SK-N-SH (cell line): ENCODE measurements around the gene PTK7.

Experiments
- EZH2phosphoT487 ChIP-seq: fragments of 200-600 bp; sonication (generic); IDR thresholded peaks from 2 replicates; pipeline ENCODE4 v1.6.1; 2017; ENCODE audit warnings: low read depth, mixed run types, mild to moderate bottlenecking, antibody characterized with exemption, moderate library complexity, borderline replicate concordance
- FOXJ3 ChIP-seq: sonication (generic); formaldehyde crosslinking; IDR thresholded peaks from 2 replicates; pipeline ENCODE4 v1.5.1; 2020; ENCODE audit warnings: mild to moderate bottlenecking, missing genetic modification reagents
- MXI1 ChIP-seq: IDR thresholded peaks from 2 replicates; pipeline ENCODE4 v1.6.1; 2012; ENCODE audit warnings: mild to moderate bottlenecking, low read depth, low read length, improper control_type of control experiment
- POLR2AphosphoS5 ChIP-seq: IDR thresholded peaks from 2 replicates; pipeline ENCODE4 v1.6.1; 2012; ENCODE audit warnings: low read depth, low read length
- RAD21 ChIP-seq: IDR thresholded peaks from 2 replicates; pipeline ENCODE4 v1.6.1; 2012; ENCODE audit warnings: mild to moderate bottlenecking, low read length
- RFX5 ChIP-seq: IDR thresholded peaks from 2 replicates; pipeline ENCODE4 v1.6.1; 2012; ENCODE audit warnings: mild to moderate bottlenecking, improper control_type of control experiment, low read length
- RXRA ChIP-seq: IDR thresholded peaks from 2 replicates; pipeline ENCODE4 v1.4.0; 2012; ENCODE audit warnings: low read depth, mild to moderate bottlenecking, borderline replicate concordance
- SIN3A ChIP-seq: IDR thresholded peaks from 2 replicates; pipeline ENCODE4 v1.6.1; 2012; ENCODE audit warnings: low read depth, mild to moderate bottlenecking, low read length, moderate library complexity, borderline replicate concordance
- SMC3 ChIP-seq: IDR thresholded peaks from 2 replicates; pipeline ENCODE4 v1.6.1; 2012; ENCODE audit warnings: low read depth, low read length, improper control_type of control experiment
- YY1 ChIP-seq: IDR thresholded peaks from 2 replicates; pipeline ENCODE4 v1.4.0; 2012; ENCODE audit warnings: low read depth, mild to moderate bottlenecking
- TF ChIP-seq, protein P1 (sequence below): fragments of 200-600 bp; sonication (generic); IDR thresholded peaks from 2 replicates; pipeline ENCODE4 v1.6.1; 2017; ENCODE audit warnings: antibody characterized with exemption, mild to moderate bottlenecking, moderate library complexity
- TF ChIP-seq, protein P2 (sequence below): fragments of 150-350 bp; IDR thresholded peaks from 2 replicates; pipeline ENCODE4 v1.6.1; 2017; ENCODE audit warnings: antibody characterized with exemption, low read length, low read depth, borderline replicate concordance
- TF ChIP-seq, protein P3 (sequence below): IDR thresholded peaks from 2 replicates; pipeline ENCODE4 v1.4.0; 2012; ENCODE audit warnings: low read depth
- TF ChIP-seq, protein P4 (sequence below): IDR thresholded peaks from 2 replicates; pipeline ENCODE4; 2012

DNA sequence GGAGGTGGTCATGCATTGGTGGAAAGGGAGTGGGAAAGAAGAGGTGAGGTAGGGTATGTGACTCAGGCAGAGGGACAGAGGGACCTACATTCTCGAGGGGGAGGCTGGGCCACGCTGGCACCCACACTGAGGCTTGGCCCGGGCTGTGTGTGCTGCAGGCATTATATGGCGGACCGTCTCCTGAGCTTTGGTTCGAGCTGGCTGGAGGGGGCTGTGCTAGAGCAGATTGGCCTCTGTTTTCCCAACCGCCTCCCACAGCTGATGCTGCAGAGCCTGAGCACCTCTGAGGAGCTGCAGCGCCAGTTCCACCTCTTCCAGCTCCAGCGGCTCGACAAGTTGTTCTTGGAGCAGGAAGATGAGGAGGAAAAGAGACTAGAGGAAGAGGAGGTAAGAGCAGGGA is 129.7 kb downstream of the PTK7 start:
- TF ChIP-seq, protein P1, sequence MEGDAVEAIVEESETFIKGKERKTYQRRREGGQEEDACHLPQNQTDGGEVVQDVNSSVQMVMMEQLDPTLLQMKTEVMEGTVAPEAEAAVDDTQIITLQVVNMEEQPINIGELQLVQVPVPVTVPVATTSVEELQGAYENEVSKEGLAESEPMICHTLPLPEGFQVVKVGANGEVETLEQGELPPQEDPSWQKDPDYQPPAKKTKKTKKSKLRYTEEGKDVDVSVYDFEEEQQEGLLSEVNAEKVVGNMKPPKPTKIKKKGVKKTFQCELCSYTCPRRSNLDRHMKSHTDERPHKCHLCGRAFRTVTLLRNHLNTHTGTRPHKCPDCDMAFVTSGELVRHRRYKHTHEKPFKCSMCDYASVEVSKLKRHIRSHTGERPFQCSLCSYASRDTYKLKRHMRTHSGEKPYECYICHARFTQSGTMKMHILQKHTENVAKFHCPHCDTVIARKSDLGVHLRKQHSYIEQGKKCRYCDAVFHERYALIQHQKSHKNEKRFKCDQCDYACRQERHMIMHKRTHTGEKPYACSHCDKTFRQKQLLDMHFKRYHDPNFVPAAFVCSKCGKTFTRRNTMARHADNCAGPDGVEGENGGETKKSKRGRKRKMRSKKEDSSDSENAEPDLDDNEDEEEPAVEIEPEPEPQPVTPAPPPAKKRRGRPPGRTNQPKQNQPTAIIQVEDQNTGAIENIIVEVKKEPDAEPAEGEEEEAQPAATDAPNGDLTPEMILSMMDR = no peak
- TF ChIP-seq RFX5 = no peak
- TF ChIP-seq YY1 = no peak
- TF ChIP-seq, protein P2, sequence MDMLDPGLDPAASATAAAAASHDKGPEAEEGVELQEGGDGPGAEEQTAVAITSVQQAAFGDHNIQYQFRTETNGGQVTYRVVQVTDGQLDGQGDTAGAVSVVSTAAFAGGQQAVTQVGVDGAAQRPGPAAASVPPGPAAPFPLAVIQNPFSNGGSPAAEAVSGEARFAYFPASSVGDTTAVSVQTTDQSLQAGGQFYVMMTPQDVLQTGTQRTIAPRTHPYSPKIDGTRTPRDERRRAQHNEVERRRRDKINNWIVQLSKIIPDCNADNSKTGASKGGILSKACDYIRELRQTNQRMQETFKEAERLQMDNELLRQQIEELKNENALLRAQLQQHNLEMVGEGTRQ = no peak
- TF ChIP-seq, protein P3, sequence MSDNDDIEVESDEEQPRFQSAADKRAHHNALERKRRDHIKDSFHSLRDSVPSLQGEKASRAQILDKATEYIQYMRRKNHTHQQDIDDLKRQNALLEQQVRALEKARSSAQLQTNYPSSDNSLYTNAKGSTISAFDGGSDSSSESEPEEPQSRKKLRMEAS = no peak
- no peak for TF ChIP-seq MXI1
- TF ChIP-seq, protein P4, sequence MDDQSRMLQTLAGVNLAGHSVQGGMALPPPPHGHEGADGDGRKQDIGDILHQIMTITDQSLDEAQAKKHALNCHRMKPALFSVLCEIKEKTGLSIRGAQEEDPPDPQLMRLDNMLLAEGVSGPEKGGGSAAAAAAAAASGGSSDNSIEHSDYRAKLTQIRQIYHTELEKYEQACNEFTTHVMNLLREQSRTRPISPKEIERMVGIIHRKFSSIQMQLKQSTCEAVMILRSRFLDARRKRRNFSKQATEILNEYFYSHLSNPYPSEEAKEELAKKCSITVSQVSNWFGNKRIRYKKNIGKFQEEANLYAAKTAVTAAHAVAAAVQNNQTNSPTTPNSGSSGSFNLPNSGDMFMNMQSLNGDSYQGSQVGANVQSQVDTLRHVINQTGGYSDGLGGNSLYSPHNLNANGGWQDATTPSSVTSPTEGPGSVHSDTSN = no peak
- TF ChIP-seq SMC3 = no peak
- no peak for TF ChIP-seq FOXJ3 (CRISPR knock-in tag)
- no peak for TF ChIP-seq POLR2AphosphoS5
- no peak for TF ChIP-seq SIN3A
- TF ChIP-seq RXRA = no peak
- TF ChIP-seq RAD21 = no peak
- no peak for TF ChIP-seq EZH2phosphoT487
